Endothelial cell of umbilical vein (primary cell): Measurements from ENCODE around the gene SLC26A4.

Experiments
- EZH2 ChIP-seq: IDR thresholded peaks from 2 replicates; pipeline ENCODE4 v1.6.1; 2012; ENCODE audit warnings: borderline replicate concordance, low read depth, mild to moderate bottlenecking, moderate library complexity, low read length, inconsistent platforms; ENCODE audit not compliant: severe bottlenecking
- GATA2 ChIP-seq: IDR thresholded peaks from 2 replicates; pipeline ENCODE4 v1.7.0; 2011; ENCODE audit warnings: low read depth, mild to moderate bottlenecking, moderate library complexity, mixed read lengths, low read length; ENCODE audit not compliant: insufficient read length, insufficient read depth
- MYC ChIP-seq: IDR thresholded peaks from one replicate; pipeline ENCODE4 v1.6.1; 2011; ENCODE audit warnings: mild to moderate bottlenecking, low read depth, low read length
- POLR2A ChIP-seq: IDR thresholded peaks from 2 replicates; pipeline ENCODE4 v1.6.1; 2012; ENCODE audit warnings: low read depth, mild to moderate bottlenecking, control low read depth, low read length
- POLR2AphosphoS5 ChIP-seq: IDR thresholded peaks from 2 replicates; pipeline ENCODE4 v1.6.1; 2012; ENCODE audit warnings: low read depth, mild to moderate bottlenecking, control low read depth, low read length, moderate library complexity; ENCODE audit not compliant: insufficient read depth
- TF ChIP-seq, protein P1 (sequence below), 2 donors: IDR thresholded peaks; 1 replicate in 1 of 2; 2 replicates in 1 of 2; pipeline ENCODE4 v1.5.1; 2011; ENCODE audit warnings: low read length in 2 of 2, mild to moderate bottlenecking in 2 of 2, moderate library complexity in 2 of 2, control low read depth in 1 of 2, inconsistent platforms in 1 of 2, low read depth in 1 of 2; ENCODE audit not compliant: insufficient read depth in 1 of 2; ENCODE audit errors: extremely low read depth in 1 of 2

DNA sequence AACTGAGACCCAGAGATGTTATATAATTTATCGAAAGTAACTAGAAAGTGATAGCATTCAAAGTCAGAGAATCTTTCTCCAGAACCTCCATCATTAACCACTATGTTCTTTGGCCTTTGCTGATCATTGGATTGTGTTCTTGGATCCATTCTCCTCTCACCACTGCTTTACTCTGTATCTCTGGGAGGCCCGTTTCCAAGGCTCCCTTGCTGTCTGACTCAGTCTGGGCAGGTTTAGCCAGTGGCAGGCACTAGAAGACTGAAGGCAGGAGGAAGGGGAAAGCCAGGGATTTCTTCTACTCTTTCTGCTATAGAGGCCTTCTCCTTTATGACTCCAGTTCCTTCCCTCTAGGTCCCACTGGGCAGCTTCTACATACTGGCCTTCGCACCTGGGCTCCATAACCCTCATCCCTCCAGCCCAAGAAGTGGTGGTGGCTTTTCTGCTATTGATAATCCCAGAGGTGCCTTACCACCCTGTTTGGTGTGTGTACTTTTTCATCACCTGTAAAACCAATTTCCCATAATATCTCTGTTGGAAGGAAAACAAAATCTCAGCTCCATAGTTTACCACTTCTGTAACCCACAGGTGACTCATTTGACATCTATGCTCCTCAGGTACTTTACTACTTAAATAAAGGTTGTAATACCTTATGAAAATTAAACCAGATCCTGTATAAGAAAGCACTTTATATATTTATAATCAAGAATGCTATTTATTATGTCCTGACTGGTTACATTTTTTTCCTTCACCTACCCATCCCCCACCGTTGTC, 44.5 kb upstream of the SLC26A4 start:
- TF ChIP-seq POLR2A (no peak), POLR2AphosphoS5 (no peak), EZH2 (no peak), GATA2 (no peak), MYC (no peak)
- TF ChIP-seq, protein P1, sequence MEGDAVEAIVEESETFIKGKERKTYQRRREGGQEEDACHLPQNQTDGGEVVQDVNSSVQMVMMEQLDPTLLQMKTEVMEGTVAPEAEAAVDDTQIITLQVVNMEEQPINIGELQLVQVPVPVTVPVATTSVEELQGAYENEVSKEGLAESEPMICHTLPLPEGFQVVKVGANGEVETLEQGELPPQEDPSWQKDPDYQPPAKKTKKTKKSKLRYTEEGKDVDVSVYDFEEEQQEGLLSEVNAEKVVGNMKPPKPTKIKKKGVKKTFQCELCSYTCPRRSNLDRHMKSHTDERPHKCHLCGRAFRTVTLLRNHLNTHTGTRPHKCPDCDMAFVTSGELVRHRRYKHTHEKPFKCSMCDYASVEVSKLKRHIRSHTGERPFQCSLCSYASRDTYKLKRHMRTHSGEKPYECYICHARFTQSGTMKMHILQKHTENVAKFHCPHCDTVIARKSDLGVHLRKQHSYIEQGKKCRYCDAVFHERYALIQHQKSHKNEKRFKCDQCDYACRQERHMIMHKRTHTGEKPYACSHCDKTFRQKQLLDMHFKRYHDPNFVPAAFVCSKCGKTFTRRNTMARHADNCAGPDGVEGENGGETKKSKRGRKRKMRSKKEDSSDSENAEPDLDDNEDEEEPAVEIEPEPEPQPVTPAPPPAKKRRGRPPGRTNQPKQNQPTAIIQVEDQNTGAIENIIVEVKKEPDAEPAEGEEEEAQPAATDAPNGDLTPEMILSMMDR (IDR thresholded peaks at IDR 0.05; ENCODE audit: extremely low read depth in 1 of 2, insufficient read depth in 1 of 2, low read depth in 1 of 2, low read length in 2 of 2), result no peak
